Hematopoietic multipotent progenitor cell treated with erythropoietin and hydrocortisone succinate and interleukin-3 and kit ligand, for 6 days (in vitro differentiated cells): Measurements from ENCODE around the gene ADGRB3.
"Not testable (repeated sequence)": the region's sequence is repeated elsewhere in the genome, so short reads cannot be mapped to it uniquely, and the experiment has no call there.

Source experiments
- DNase-seq: peaks from one replicate; pipeline ENCODE4 v3.0.0-alpha.2; 2015

Gene ADGRB3

GRCh38 chr6:69061066-69061465 lies 426.0 kb downstream of the ADGRB3 start:
- no peak for DNase-seq

GRCh38 chr6:69063401-69063800 lies 428.3 kb downstream of the ADGRB3 start:
- no peak for DNase-seq

- DNase-seq: no peak
Measured at GRCh38 chr6:69064226-69064625, 429.1 kb downstream of the ADGRB3 start.

GRCh38 chr6:69069881-69070280 lies 434.8 kb downstream of the ADGRB3 start:
- DNase-seq: no peak

GRCh38 chr6:69072796-69073195 lies 437.7 kb downstream of the ADGRB3 start:
- no peak for DNase-seq

GRCh38 chr6:69084746-69085335 lies 449.8 kb downstream of the ADGRB3 start:
- no peak for DNase-seq

GRCh38 chr6:69086689-69087088 lies 451.6 kb downstream of the ADGRB3 start:
- DNase-seq: no peak

GRCh38 chr6:69089539-69089938 lies 454.5 kb downstream of the ADGRB3 start:
- no peak for DNase-seq

GRCh38 chr6:69090132-69090531 lies 455.1 kb downstream of the ADGRB3 start:
- no peak for DNase-seq

GRCh38 chr6:69096681-69097080 lies 461.6 kb downstream of the ADGRB3 start:
- DNase-seq: no peak

GRCh38 chr6:69097948-69098347 lies 462.9 kb downstream of the ADGRB3 start:
- DNase-seq: no peak

GRCh38 chr6:69098910-69099309 lies 463.8 kb downstream of the ADGRB3 start:
- DNase-seq: no peak

GRCh38 chr6:69100772-69101171 lies 465.7 kb downstream of the ADGRB3 start:
- no peak for DNase-seq

- DNase-seq: no peak
Measured at GRCh38 chr6:69102416-69102815, 467.3 kb downstream of the ADGRB3 start.

GRCh38 chr6:69105288-69105687 lies 470.2 kb downstream of the ADGRB3 start:
- no peak for DNase-seq

- no peak for DNase-seq
Measured at GRCh38 chr6:69106511-69106910, 471.4 kb downstream of the ADGRB3 start.

- DNase-seq: no peak
Measured at GRCh38 chr6:69111301-69111700, 476.2 kb downstream of the ADGRB3 start.

GRCh38 chr6:69116658-69117057 lies 481.6 kb downstream of the ADGRB3 start:
- no peak for DNase-seq

- DNase-seq: not testable (repeated sequence)
Measured at GRCh38 chr6:69121461-69122406, 486.7 kb downstream of the ADGRB3 start.

- no peak for DNase-seq
Measured at GRCh38 chr6:69122407-69122773, 487.3 kb downstream of the ADGRB3 start.

GRCh38 chr6:69128411-69128810 lies 493.3 kb downstream of the ADGRB3 start:
- DNase-seq: no peak

GRCh38 chr6:69129046-69129445 lies 494.0 kb downstream of the ADGRB3 start:
- DNase-seq: no peak

- DNase-seq: no peak
Measured at GRCh38 chr6:69135927-69136326, 500.8 kb downstream of the ADGRB3 start.

- no peak for DNase-seq
Measured at GRCh38 chr6:69138148-69138547, 503.1 kb downstream of the ADGRB3 start.
